HUES6 (cell line): ENCODE results near the gene MAGEE2.
A peak's percentile ranks its signal among the peaks of the same experiment; 100 is the strongest.
"Not testable (repeated sequence)": the region's sequence is repeated elsewhere in the genome, so short reads cannot be mapped to it uniquely, and the experiment has no call there.

Experiments
- H3K27ac ChIP-seq: 2 replicates; pipeline ENCODE4 v1.7.0; 2013; ENCODE audit warnings: low read depth, mild to moderate bottlenecking, low read length, inconsistent platforms
- H3K27me3 ChIP-seq: 2 replicates; pipeline ENCODE4 v1.6.1; 2013; ENCODE audit warnings: low read length; ENCODE audit not compliant: control insufficient read depth, insufficient read depth
- H3K36me3 ChIP-seq: 2 replicates; pipeline ENCODE4 v1.6.1; 2013; ENCODE audit warnings: low read length; ENCODE audit not compliant: control insufficient read depth, insufficient read depth
- H3K4me1 ChIP-seq: 2 replicates; pipeline ENCODE4 v1.6.1; 2013; ENCODE audit warnings: low read length; ENCODE audit not compliant: control insufficient read depth, insufficient read depth
- H3K4me3 ChIP-seq: 2 replicates; pipeline ENCODE4 v1.5.1; 2013; ENCODE audit warnings: low read depth, low read length
- H3K9ac ChIP-seq: one replicate; pipeline ENCODE4 v1.6.1; 2013; ENCODE audit warnings: mild to moderate bottlenecking, low read length
- H3K9me3 ChIP-seq: 2 replicates; pipeline ENCODE4 v1.6.1; 2013; ENCODE audit warnings: low read depth, low read length; ENCODE audit not compliant: control insufficient read depth, insufficient read depth

The MAGEE2 gene, protein sequence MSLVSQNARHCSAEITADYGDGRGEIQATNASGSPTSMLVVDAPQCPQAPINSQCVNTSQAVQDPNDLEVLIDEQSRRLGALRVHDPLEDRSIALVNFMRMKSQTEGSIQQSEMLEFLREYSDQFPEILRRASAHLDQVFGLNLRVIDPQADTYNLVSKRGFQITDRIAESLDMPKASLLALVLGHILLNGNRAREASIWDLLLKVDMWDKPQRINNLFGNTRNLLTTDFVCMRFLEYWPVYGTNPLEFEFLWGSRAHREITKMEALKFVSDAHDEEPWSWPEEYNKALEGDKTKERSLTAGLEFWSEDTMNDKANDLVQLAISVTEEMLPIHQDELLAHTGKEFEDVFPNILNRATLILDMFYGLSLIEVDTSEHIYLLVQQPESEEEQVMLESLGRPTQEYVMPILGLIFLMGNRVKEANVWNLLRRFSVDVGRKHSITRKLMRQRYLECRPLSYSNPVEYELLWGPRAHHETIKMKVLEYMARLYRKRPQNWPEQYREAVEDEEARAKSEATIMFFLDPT

GRCh38 chrX:75784680-75785491, at the start of gene MAGEE2:
Gene MAGEE2 (minus strand): TSS chrX:75785254. CDS start chrX:75785051, 203 bp downstream.
- no peak within 1 kb of the TSS for H3K27ac ChIP-seq
- H3K4me3 ChIP-seq = no peak within 1 kb of the TSS
- no peaks in the 10 kb centered on the region for H3K4me1 ChIP-seq
- H3K27me3 ChIP-seq = no peaks in the 10 kb centered on the region
- no peaks in the 10 kb centered on the region for H3K36me3 ChIP-seq
- H3K9ac ChIP-seq = no peak within 1 kb of the TSS
- peaks cover 20% of the 10 kb centered on the region; the same call in 1 of the 2 replicates for H3K9me3 ChIP-seq

GRCh38 chrX:75786290-75786689, 1.2 kb upstream of the MAGEE2 start:
- no peak overlapping the region for H3K9ac ChIP-seq
- no peak overlapping the region for H3K4me3 ChIP-seq
- H3K9me3 ChIP-seq = peaks cover 24% of the 10 kb centered on the region
- no peaks in the 10 kb centered on the region for H3K27me3 ChIP-seq
- no peaks in the 10 kb centered on the region for H3K36me3 ChIP-seq
- no peaks in the 10 kb centered on the region for H3K4me1 ChIP-seq
- H3K27ac ChIP-seq = no peak overlapping the region

DNA sequence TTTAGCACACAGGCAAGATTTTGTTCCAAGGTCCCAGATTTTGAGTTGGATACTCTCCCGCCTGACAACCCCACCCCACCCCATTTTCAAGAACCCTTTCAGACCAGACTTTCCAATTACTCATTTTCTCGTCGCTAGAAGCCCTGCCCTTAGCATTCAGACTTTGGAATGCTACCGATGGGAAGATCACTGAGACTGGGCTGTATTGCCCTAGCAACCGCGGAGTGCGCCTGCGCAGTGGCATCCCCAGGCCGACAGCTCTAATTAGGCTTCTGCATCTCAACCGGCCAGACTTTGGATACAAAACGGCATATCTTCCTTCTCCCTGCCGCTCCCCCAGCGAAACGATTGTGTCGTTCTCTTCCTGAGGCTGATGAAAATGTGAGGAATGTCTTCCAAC, 3.4 kb downstream of the MAGEE2 start:
- Histone ChIP-seq H3K9me3 (peaks cover 20% of the 10 kb centered on the region; the same call in 1 of the 2 replicates), H3K4me3 (no peak overlapping the region), H3K27me3 (peaks cover 2% of the 10 kb centered on the region; the same call in 1 of the 2 replicates), H3K9ac (no peak overlapping the region), H3K36me3 (no peaks in the 10 kb centered on the region), H3K27ac (no peak overlapping the region), H3K4me1 (no peaks in the 10 kb centered on the region)

GRCh38 chrX:75768063-75768462, 17.0 kb downstream of the MAGEE2 start:
- not testable (repeated sequence) for H3K27me3 ChIP-seq, H3K27ac ChIP-seq, H3K36me3 ChIP-seq, H3K4me3 ChIP-seq, H3K9ac ChIP-seq, H3K4me1 ChIP-seq
- peaks cover 12% of the 10 kb centered on the region; the same call in 1 of the 2 replicates for H3K9me3 ChIP-seq

DNA sequence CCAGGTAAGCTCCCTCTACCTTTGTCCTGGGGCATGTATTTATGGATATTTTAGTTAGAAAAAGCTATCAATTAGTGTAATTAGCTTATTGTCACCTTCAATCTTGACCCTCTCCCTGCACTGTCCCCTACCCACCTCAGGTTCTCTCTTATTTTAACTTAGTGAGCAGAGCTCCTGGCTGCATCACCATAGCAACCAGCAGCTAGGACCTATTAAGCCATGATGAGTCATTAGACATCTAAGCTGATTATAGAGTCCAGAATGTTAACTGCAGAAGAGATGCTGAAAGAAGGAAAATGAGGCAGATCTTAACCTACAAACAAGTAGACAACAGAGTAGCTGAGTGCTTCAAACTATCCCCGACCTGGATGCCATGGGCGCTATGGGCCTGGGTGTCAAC, 36.6 kb downstream of the MAGEE2 start:
- peaks cover 38% of the 10 kb centered on the region; the same call in 1 of the 2 replicates for H3K9me3 ChIP-seq

GRCh38 chrX:75746891-75747639, 38.0 kb downstream of the MAGEE2 start:
- H3K36me3 ChIP-seq = no peaks in the 10 kb centered on the region
- peak overlapping the region; percentile 75 for H3K4me3 ChIP-seq
- H3K27ac ChIP-seq = no peak overlapping the region
- peak overlapping the region; percentile 72 for H3K9ac ChIP-seq
- H3K4me1 ChIP-seq = 0 out of 2 replicates have a peak, but pooled peaks cover 4% of the 10 kb centered on the region
- peaks cover 51% of the 10 kb centered on the region; the same call in 1 of the 2 replicates for H3K9me3 ChIP-seq
- no peaks in the 10 kb centered on the region; the same call in 1 of the 2 replicates for H3K27me3 ChIP-seq

More for the DNA sequence above, 36.6 kb downstream of the MAGEE2 start:
- Histone ChIP-seq H3K27ac (no peak overlapping the region), H3K4me1 (0 out of 2 replicates have a peak, but pooled peaks cover 4% of the 10 kb centered on the region), H3K4me3 (no peak overlapping the region), H3K36me3 (no peaks in the 10 kb centered on the region), H3K27me3 (no peaks in the 10 kb centered on the region; the same call in 1 of the 2 replicates), H3K9ac (no peak overlapping the region)
